Measurements from ENCODE around the gene TIGD3. TPM values are rescaled to one million over a fixed set of nuclear protein-coding genes. Genes with fewer than 3 reads are reported as not detected.

The TIGD3 gene
- total and polyA plus RNA-seq, 9 of the 15 experiments (the other 6 are each of a cell fraction or from before 2014, with no cell fraction given): 0.06 to 1.3 (median 0.56) TPM

- TF ChIP-seq ZNF740 (CRISPR knock-in tag; IDR thresholded peaks at IDR 0.05): peak; percentile 51; the same call in 1 of the 2 replicates
- no peak for TF ChIP-seq ZNF740 (tag; IDR thresholded peaks at IDR 0.05)
- TF ChIP-seq KDM1A (IDR thresholded peaks at IDR 0.05): 0 out of 4 replicates have a peak, but pooled peaks of 1 of the 2 experiments have one; percentile 44
- no peak for TF ChIP-seq PCBP1 (IDR thresholded peaks at IDR 0.05; ENCODE audit: low read depth, low read length, poor library complexity, severe bottlenecking)
- TF ChIP-seq CTCF (IDR thresholded peaks at IDR 0.05 in 2 of 3, conservative IDR thresholded peaks at IDR 0.05 in 1 of 3; ENCODE audit: insufficient read depth in 2 of 3, low read depth in 1 of 3, low read length in 3 of 3): peak; percentile 84 to 92 (median 91)
- TF ChIP-seq ZNF23 (CRISPR knock-in tag; IDR thresholded peaks at IDR 0.05): no peak
- TF ChIP-seq PTRF (tag; IDR thresholded peaks at IDR 0.05): no peak
- TF ChIP-seq ETS2 (tag; IDR thresholded peaks at IDR 0.05; ENCODE audit: borderline replicate concordance, poor library complexity, severe bottlenecking): no peak
- no peak for TF ChIP-seq ZNF224 (CRISPR knock-in tag; IDR thresholded peaks at IDR 0.05)
- TF ChIP-seq FOXK1 (CRISPR knock-in tag; IDR thresholded peaks at IDR 0.05; ENCODE audit: borderline replicate concordance): peak; percentile 95
- peak; percentile 91 for TF ChIP-seq VEZF1 (CRISPR knock-in tag; IDR thresholded peaks at IDR 0.05)
- TF ChIP-seq BHLHE40 (IDR thresholded peaks at IDR 0.05; ENCODE audit: low read length): peak; percentile 89
- no peak for TF ChIP-seq ZNF146 (CRISPR knock-in tag; IDR thresholded peaks at IDR 0.05; ENCODE audit: unreplicated experiment)
- TF ChIP-seq HOXB6 (CRISPR knock-in tag; IDR thresholded peaks at IDR 0.05; ENCODE audit: borderline replicate concordance): no peak
- peak; percentile 73; the same call in 1 of the 2 replicates for TF ChIP-seq CUX1 (CRISPR knock-in tag; IDR thresholded peaks at IDR 0.05)
- TF ChIP-seq NCOA4 (IDR thresholded peaks at IDR 0.05; ENCODE audit: partially characterized antibody): no peak
- peak; percentile 82 for TF ChIP-seq SP1 (CRISPR knock-in tag; IDR thresholded peaks at IDR 0.05)
These were observed 27.7 kb downstream of the TIGD3 start, which contains the start of gene SLC25A45 (continued) for GRCh38 chr11:65382033-65382803.
